Loucy (cell line): ENCODE data around the gene ENTREP3.
A peak's percentile ranks its signal among the peaks of the same experiment; 100 is the strongest.
"Not testable (repeated sequence)": the region's sequence is repeated elsewhere in the genome, so short reads cannot be mapped to it uniquely, and the experiment has no call there.

ENCODE experiments used
- H2AFZ ChIP-seq: fragments of 200-600 bp; sonication (generic); 2 replicates; pipeline ENCODE4 v1.6.0; 2016; ENCODE audit warnings: antibody characterized with exemption, mild to moderate bottlenecking, low read length, moderate library complexity
- H3F3A ChIP-seq: fragments of 200-600 bp; 2 replicates; pipeline ENCODE4 v1.6.0; 2016; ENCODE audit warnings: antibody characterized with exemption, low read depth, mild to moderate bottlenecking
- H3K27me3 ChIP-seq: fragments of 200-600 bp; sonication (generic); 2 replicates; pipeline ENCODE4 v1.6.1; 2014; ENCODE audit warnings: low read length, mild to moderate bottlenecking; ENCODE audit not compliant: insufficient read depth, poor library complexity, severe bottlenecking
- H3K36me3 ChIP-seq: fragments of 200-600 bp; sonication (generic); 2 replicates; pipeline ENCODE4 v1.6.1; 2016; ENCODE audit warnings: low read length; ENCODE audit not compliant: insufficient read depth
- H3K4me1 ChIP-seq: fragments of 200-600 bp; sonication (generic); 2 replicates; pipeline ENCODE4 v1.5.1; 2014; ENCODE audit warnings: low read length, mild to moderate bottlenecking; ENCODE audit not compliant: insufficient read depth, poor library complexity, severe bottlenecking
- H3K4me2 ChIP-seq: fragments of 200-600 bp; sonication (generic); 2 replicates; pipeline ENCODE4 v1.6.0; 2014; ENCODE audit warnings: antibody characterized with exemption, low read length, low read depth, mild to moderate bottlenecking; ENCODE audit not compliant: poor library complexity, severe bottlenecking
- H3K4me3 ChIP-seq: fragments of 200-600 bp; sonication (generic); 2 replicates; pipeline ENCODE4 v1.5.1; 2014; ENCODE audit warnings: low read length, mild to moderate bottlenecking, mixed read lengths; ENCODE audit not compliant: poor library complexity, severe bottlenecking
- H3K79me2 ChIP-seq: fragments of 200-600 bp; sonication (generic); 2 replicates; pipeline ENCODE4 v1.6.1; 2014; ENCODE audit warnings: low read length; ENCODE audit not compliant: insufficient read depth
- H3K9ac ChIP-seq: fragments of 200-600 bp; sonication (generic); 2 replicates; pipeline ENCODE4 v1.6.0; 2014; ENCODE audit warnings: mild to moderate bottlenecking, low read depth, low read length, moderate library complexity; ENCODE audit not compliant: poor library complexity, severe bottlenecking
- H3K9me2 ChIP-seq: fragments of 200-600 bp; sonication (generic); replicated peaks from 2 replicates; pipeline ENCODE4 v1.6.1; 2016; ENCODE audit warnings: low read depth, low read length, mixed read lengths
- H3K9me3 ChIP-seq: fragments of 200-600 bp; sonication (generic); 2 replicates; pipeline ENCODE4 v1.6.1; 2014; ENCODE audit warnings: mild to moderate bottlenecking, antibody characterized with exemption, low read length, low read depth; ENCODE audit not compliant: insufficient read depth
- H4K20me1 ChIP-seq: fragments of 200-600 bp; sonication (generic); 2 replicates; pipeline ENCODE4 v1.6.0; 2014; ENCODE audit warnings: antibody characterized with exemption, low read length, mild to moderate bottlenecking; ENCODE audit not compliant: insufficient read depth, poor library complexity, severe bottlenecking
- CTCF ChIP-seq: fragments of 200-600 bp; sonication (generic); conservative IDR thresholded peaks from 2 replicates; pipeline ENCODE4 v1.5.1; 2014; ENCODE audit warnings: mild to moderate bottlenecking, antibody characterized with exemption, low read length
- EZH2phosphoT487 ChIP-seq: fragments of 200-600 bp; IDR thresholded peaks from 2 replicates; pipeline ENCODE4 v1.6.1; 2018; ENCODE audit warnings: antibody characterized with exemption, mild to moderate bottlenecking, moderate library complexity, borderline replicate concordance

Gene ENTREP3

GRCh38 chr1:155226910-155227260, 28.4 kb downstream of the ENTREP3 start:
- H3K4me1 ChIP-seq = peaks cover 24% of the 10 kb centered on the region
- peaks cover 9% of the 10 kb centered on the region for H4K20me1 ChIP-seq
- TF ChIP-seq EZH2phosphoT487 = no peak
- TF ChIP-seq CTCF = no peak; the same call in 1 of the 2 replicates
- peak overlapping the region; percentile 99 for H3K9ac ChIP-seq
- peak overlapping the region; percentile 85 for H2AFZ ChIP-seq
- peaks cover 37% of the 10 kb centered on the region for H3K79me2 ChIP-seq
- peak overlapping the region; percentile 90 for H3K4me2 ChIP-seq
- peak overlapping the region; percentile 98 for H3K4me3 ChIP-seq
- H3K36me3 ChIP-seq = no peaks in the 10 kb centered on the region
- H3K27me3 ChIP-seq = peaks cover 5% of the 10 kb centered on the region
- no peaks in the 10 kb centered on the region for H3K9me2 ChIP-seq
- H3K9me3 ChIP-seq = no peaks in the 10 kb centered on the region
- peaks cover 5% of the 10 kb centered on the region; the same call in 1 of the 2 replicates for H3F3A ChIP-seq

- Histone ChIP-seq H3K4me2 (peak overlapping the region; percentile 90), H3K4me1 (peaks cover 24% of the 10 kb centered on the region), H3K27me3 (peaks cover 5% of the 10 kb centered on the region), H3K9me2 (no peaks in the 10 kb centered on the region), H3K9ac (peak overlapping the region; percentile 99), H3K79me2 (peaks cover 37% of the 10 kb centered on the region), H4K20me1 (peaks cover 9% of the 10 kb centered on the region), H3K4me3 (peak overlapping the region; percentile 98), H3K36me3 (no peaks in the 10 kb centered on the region), H2AFZ (peak overlapping the region; percentile 85), H3F3A (peaks cover 5% of the 10 kb centered on the region; the same call in 1 of the 2 replicates), H3K9me3 (no peaks in the 10 kb centered on the region)
- TF ChIP-seq CTCF = peak; percentile 86
- TF ChIP-seq EZH2phosphoT487 = no peak
Observed at GRCh38 chr1:155226188-155226909, 28.9 kb downstream of the ENTREP3 start.

GRCh38 chr1:155225404-155225759, 29.9 kb downstream of the ENTREP3 start:
- H3K4me1 ChIP-seq = peaks cover 24% of the 10 kb centered on the region
- H3K9ac ChIP-seq = peak overlapping the region; percentile 99
- H3F3A ChIP-seq, H4K20me1 ChIP-seq, H3K27me3 ChIP-seq, H2AFZ ChIP-seq, H3K9me2 ChIP-seq, H3K36me3 ChIP-seq, H3K9me3 ChIP-seq: not testable (repeated sequence)
- H3K4me2 ChIP-seq = peak overlapping the region; percentile 90
- H3K79me2 ChIP-seq = peaks cover 37% of the 10 kb centered on the region
- peak overlapping the region; percentile 98 for H3K4me3 ChIP-seq

- Histone ChIP-seq H3F3A (peaks cover 5% of the 10 kb centered on the region; the same call in 1 of the 2 replicates), H3K4me3 (no peak overlapping the region), H3K9me3 (no peaks in the 10 kb centered on the region), H3K9ac (no peak overlapping the region), H3K4me2 (no peak overlapping the region), H4K20me1 (peaks cover 9% of the 10 kb centered on the region), H3K27me3 (peaks cover 5% of the 10 kb centered on the region), H3K4me1 (peaks cover 31% of the 10 kb centered on the region), H3K9me2 (no peaks in the 10 kb centered on the region), H3K79me2 (peaks cover 34% of the 10 kb centered on the region), H3K36me3 (no peaks in the 10 kb centered on the region), H2AFZ (no peak overlapping the region)
- no peak for TF ChIP-seq EZH2phosphoT487
- TF ChIP-seq CTCF = no peak
Observed at GRCh38 chr1:155223047-155223446, 32.2 kb downstream of the ENTREP3 start.

GRCh38 chr1:155220211-155220965, 34.9 kb downstream of the ENTREP3 start:
- not testable (repeated sequence) for H3K27me3 ChIP-seq, H3K36me3 ChIP-seq, H3K4me3 ChIP-seq, H3F3A ChIP-seq, H3K9ac ChIP-seq, H3K9me3 ChIP-seq, H3K9me2 ChIP-seq, H4K20me1 ChIP-seq
- peak overlapping the region; percentile 75 for H3K4me2 ChIP-seq
- 0 out of 2 replicates have a peak overlapping the region, but pooled peaks have one; percentile 80 for H2AFZ ChIP-seq
- H3K4me1 ChIP-seq = peaks cover 17% of the 10 kb centered on the region
- peaks cover 15% of the 10 kb centered on the region for H3K79me2 ChIP-seq
